ENCODE measurements around the gene DNAJC11. TPM values are rescaled to one million over a fixed set of nuclear protein-coding genes. Genes with fewer than 3 reads are reported as not detected.
"Not testable (repeated sequence)": the region's sequence is repeated elsewhere in the genome, so short reads cannot be mapped to it uniquely, and the experiment has no call there.

DNAJC11 gene
- total RNA-seq, 2 donors from 2014 or later: 78.0 to 101 TPM

DNA sequence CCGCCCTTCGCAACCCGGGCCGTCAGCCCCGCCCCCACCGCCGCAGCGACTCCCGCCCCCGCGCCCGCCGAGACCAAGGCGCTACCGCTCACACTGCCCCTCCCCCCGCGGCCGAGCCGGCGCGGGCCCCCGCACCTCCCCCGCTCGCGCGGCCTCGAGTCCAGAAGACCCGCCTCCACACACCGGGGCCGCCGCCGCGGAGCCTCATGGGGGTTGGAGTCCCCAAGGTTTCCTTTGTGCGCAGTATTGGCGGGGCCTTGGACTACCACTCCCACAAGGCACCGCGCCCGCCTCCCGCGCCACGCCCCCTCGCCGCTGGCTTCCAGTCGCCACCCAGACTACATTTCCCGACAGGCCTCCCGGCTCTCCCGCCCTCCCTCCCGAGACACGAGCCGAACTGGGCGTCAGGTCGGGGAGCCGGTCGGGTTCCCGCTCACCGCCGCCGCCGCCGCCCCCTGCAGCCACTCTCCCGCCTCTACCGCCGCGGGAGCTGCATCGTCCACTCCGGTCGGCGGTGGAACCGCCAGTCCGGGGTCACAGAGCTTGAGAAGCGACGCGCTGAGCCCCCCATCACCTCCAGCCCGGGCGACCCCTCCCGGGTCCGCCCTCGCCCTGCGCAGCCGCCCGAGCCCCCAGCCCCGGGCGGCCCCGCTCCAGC is 88.1 kb downstream of the DNAJC11 start, which contains the start of gene PHF13:
TSS of gene PHF13 (plus strand) at position 371 of the 658 bp plus-strand sequence. CDS start 336 bp downstream, outside the sequence.
- intact Hi-C loops (cut with DNase I, micrococcal nuclease): no loop called here
- DNase-seq: peak; percentile 99 to 100
- peak; percentile 94 for ATAC-seq

DNA sequence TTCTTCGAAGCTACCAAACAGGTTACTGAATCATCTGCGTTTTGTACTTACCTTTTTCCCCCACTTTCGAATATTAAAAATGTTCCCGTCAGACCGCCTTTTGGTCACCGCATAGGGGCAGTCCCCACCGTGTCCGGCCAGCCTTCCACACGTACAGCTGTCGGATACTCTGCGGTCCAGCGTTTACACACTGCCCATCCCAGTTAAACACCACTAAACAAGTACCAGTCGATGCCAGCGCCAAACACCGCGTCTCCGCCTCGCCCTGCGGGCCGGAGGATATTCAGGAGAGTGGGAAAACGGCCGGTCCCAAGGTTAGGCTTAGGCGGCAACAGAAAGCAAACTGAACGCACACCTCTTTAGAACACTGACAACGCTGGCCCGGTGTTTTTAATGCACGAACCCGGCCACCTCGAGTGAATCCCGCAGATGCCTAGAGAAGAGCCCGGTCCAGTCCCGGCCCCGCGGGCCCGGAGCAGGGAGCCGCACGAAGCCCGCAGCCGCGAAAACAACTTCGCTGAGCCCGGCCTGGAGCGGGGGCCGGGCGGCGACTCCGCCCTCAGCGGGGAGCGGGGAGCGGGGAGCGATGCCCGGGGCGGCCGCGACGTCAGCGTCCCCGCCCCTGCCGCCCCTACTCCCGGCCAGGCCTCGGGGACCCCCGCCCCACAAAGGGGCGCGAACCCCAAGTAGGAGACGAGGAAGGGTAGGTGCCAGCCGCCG is 88.8 kb downstream of the DNAJC11 start:
- intact Hi-C loops (cut with DNase I, micrococcal nuclease): no loop called here
- peak; percentile 52 for ATAC-seq
- DNase-seq: peak; percentile 70 to 71

- DNase-seq (peak; percentile 55 to 65), ATAC-seq (no peak)
- intact Hi-C loops (cut with DNase I, micrococcal nuclease): no loop called here
Observed at GRCh38 chr1:6603915-6604558, 97.6 kb downstream of the DNAJC11 start.

GRCh38 chr1:6603238-6603914 is 98.2 kb downstream of the DNAJC11 start:
- DNase-seq: peak in 1 of 2 donors; percentile 62
- peak; percentile 38 for ATAC-seq
- intact Hi-C loops (cut with DNase I, micrococcal nuclease): no loop called here

GRCh38 chr1:6602669-6603237 is 98.9 kb downstream of the DNAJC11 start, which contains the start of gene KLHL21:
TSS of gene KLHL21 (minus strand) at chr1:6602869. CDS start at chr1:6602817, 52 bp downstream.
- intact Hi-C loops (cut with DNase I, micrococcal nuclease): no loop called here
- peak; percentile 86 to 87 for DNase-seq
- ATAC-seq: peak; percentile 75

DNA sequence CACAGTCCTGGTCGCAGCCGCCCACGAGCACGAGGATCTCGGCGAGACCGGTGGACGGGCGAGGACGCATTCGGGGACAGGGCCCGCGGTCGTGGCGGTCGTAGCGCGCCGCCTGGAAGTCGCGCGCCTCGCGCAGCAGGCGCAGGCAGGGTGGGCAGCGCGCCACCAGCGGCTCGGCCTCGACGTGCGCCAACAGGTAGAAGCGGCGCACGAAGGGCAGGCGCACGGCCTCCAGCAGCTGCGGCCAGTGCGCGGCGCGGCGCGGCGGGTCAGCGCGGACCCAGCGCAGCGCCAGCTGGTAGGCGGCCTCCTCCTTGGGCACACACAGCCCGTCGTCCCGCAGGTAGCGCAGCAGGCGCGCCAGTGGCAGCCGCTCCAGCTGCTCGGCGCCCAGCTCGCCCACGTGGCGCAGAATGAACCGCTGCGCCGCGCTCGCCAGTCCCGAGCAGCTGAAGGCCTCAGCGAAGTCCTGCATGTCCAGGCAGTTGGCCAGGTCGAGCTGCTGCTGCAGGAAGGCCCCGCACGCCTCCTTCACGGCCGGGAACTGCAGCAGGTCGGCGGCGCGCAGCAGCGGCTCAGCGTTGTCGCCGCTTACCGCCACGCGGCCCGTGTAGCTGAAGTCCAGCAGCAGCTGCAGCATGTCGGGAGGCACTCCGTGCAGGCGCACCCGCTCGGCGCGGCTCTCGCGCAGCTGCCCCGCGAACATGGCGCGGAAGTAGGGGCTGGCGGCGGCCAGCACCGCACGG is 99.5 kb downstream of the DNAJC11 start:
- DNase-seq: peak in 1 of 2 donors; percentile 60
- peak; percentile 51 for ATAC-seq
- intact Hi-C loops (cut with DNase I, micrococcal nuclease): no loop called here

GRCh38 chr1:6601049-6601922 is 100.3 kb downstream of the DNAJC11 start:
- intact Hi-C loops (cut with DNase I, micrococcal nuclease): no loop called here
- ATAC-seq: peak; percentile 45

DNA sequence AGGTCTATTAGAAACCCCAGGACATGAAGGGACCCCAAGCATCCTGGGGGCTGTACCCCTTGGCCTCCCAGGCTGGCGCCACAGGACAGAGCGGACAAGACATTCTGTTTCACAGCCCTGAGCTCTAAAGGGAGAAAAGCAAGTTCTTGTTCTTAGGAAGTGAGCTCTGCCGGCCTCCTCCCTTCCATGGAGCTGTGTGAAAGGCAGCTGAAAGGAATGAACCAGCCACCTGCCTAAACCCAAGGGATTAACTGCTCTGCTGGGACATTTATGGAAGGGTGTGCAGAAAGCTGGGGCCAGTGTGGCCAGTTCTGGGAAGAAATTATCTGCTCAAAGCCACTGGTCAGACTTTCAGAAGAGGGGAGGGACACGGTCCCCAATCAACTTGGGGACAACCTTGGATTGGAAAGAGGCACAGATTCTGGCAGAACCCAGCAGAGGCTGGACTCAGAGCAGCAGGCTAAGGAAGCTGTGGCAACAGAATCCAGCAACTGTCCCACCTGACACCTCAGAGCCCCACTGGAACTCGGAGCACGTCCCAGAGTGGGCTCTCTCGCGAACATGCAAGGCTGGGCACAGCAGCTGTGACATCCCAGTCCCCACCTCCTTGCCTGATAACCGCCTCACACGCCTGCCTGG is 101.1 kb downstream of the DNAJC11 start:
- intact Hi-C loops (cut with DNase I, micrococcal nuclease): no loop called here
- peak; percentile 6 for ATAC-seq
- DNase-seq: no peak

More at GRCh38 chr1:6601049-6601922, 100.3 kb downstream of the DNAJC11 start:
- peak; percentile 62 to 85 for DNase-seq

DNA sequence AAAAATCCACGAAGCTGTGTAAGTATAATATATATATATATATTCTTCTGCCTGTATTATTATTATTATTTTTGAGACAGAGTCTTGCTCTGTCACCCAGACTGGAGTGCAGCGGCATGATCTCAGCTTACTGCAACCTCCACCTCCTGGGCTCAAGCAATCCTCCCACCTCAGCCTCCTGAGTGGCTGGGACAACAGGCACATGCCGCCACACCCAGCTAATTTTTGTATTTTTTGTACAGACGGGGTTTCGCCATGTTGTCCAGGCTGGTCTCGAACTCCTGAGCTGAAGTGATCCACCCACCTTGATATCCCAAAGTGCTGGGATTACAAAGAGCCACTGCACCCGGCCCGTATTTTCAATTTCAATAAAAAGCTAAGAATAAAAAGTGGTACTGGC is 101.6 kb downstream of the DNAJC11 start:
- intact Hi-C loops (cut with DNase I, micrococcal nuclease); ATAC-seq; DNase-seq: not testable (repeated sequence)

- DNase-seq (peak in 1 of 2 donors; percentile 45), ATAC-seq (no peak)
- intact Hi-C loops (cut with DNase I, micrococcal nuclease): no loop called here
Observed at GRCh38 chr1:6599141-6599975, 102.3 kb downstream of the DNAJC11 start.

GRCh38 chr1:6597777-6598131 is 103.9 kb downstream of the DNAJC11 start:
- DNase-seq: no peak
- no peak for ATAC-seq

GRCh38 chr1:6596886-6597776 is 104.5 kb downstream of the DNAJC11 start:
- DNase-seq: no peak
- no peak for ATAC-seq
- intact Hi-C loops (cut with DNase I, micrococcal nuclease): no loop called here

More at GRCh38 chr1:6597777-6598131, 103.9 kb downstream of the DNAJC11 start:
- intact Hi-C loops (cut with DNase I, micrococcal nuclease): no loop called here

DNA sequence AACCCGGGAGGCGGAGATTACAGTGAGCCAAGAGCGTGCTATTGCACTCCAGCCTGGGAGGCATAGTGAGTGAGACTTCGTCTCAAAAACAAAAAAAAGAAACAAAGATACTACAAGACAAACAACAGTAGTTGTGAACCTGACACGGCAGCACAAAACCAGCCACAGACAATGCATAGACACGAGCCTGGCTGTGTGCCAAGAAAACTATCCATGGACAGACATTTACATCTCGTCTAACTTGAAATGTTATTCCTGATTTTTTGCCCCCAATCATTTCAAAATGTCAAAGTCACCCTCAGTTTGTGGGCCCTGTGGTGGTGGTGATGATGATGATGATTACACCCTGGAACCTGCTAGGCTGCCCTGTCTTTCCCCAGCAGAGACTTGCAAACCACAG is 105.3 kb downstream of the DNAJC11 start:
- no peak for ATAC-seq
- intact Hi-C loops (cut with DNase I, micrococcal nuclease): no loop called here
- no peak for DNase-seq

DNA sequence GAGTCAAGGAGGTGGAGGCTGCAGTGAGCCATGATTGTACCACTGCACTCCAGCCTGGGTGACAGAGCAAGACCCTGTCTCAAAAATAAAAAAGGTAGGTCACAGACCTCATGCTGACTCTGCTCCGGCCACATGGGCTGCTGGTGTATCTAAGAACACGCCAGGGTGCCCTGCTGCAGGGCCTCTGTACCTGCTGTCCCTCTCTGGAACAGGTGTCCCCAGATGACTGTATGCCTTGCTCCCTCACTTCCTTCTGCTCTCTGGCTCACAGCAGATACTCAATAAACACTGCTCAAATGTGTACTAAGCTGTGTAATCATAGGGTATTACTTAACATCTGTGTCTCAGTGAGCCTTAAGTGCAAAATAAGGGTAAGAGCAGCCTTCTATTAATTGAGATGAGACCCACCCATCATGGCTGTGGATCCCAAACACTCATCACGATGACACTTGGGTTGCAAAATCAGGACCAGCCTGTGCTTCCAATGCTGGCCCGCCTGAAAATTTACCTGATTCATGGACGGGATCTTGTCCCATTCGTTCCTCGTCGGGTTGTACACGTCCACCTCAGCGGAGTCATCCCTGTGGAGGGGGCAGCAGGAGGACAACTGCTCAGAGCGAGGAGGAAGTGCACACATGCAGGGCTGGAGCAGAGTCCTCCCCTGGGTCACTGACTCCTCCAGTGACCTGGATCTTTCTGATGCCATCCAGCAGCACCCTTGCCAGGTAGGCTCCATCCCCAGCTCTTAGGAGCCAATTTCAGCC is 106.5 kb downstream of the DNAJC11 start:
- intact Hi-C loops (cut with DNase I, micrococcal nuclease): no loop called here
- peak; percentile 54 for ATAC-seq

More for the DNA sequence above, 106.5 kb downstream of the DNAJC11 start:
- DNase-seq: no peak

Measured in left colon (tissue), 2 donors.